MM.1S (cell line): ENCODE results near the gene ADAMTS4.

Experiments used
- CTCF ChIP-seq: fragments of 300-600 bp; sonication (generic); IDR thresholded peaks from 2 replicates; pipeline ENCODE4 v1.5.1; 2016; ENCODE audit warnings: antibody characterized with exemption, low read length, mixed read lengths
- EZH2 ChIP-seq: fragments of 300-600 bp; sonication (generic); optimal IDR thresholded peaks from 2 replicates; pipeline ENCODE3; 2017; ENCODE audit warnings: low read depth, mild to moderate bottlenecking, antibody characterized with exemption, low read length, mixed read lengths
- EZH2phosphoT487 ChIP-seq: fragments of 300-600 bp; sonication (generic); IDR thresholded peaks from 2 replicates; pipeline ENCODE4 v1.6.1; 2018; ENCODE audit warnings: antibody characterized with exemption, low read length

- TF ChIP-seq CTCF (no peak), EZH2 (no peak), EZH2phosphoT487 (no peak)
These were observed 27.5 kb upstream of the ADAMTS4 start for GRCh38 chr1:161226320-161226711.
